ENCODE data around the gene ITPR1. TPM values are rescaled to one million over a fixed set of nuclear protein-coding genes. Genes with fewer than 3 reads are reported as not detected.

Gene ITPR1
- total RNA-seq, 4 donors from 2014 or later = 15.3 to 50.2 (median 28.7) TPM

DNA sequence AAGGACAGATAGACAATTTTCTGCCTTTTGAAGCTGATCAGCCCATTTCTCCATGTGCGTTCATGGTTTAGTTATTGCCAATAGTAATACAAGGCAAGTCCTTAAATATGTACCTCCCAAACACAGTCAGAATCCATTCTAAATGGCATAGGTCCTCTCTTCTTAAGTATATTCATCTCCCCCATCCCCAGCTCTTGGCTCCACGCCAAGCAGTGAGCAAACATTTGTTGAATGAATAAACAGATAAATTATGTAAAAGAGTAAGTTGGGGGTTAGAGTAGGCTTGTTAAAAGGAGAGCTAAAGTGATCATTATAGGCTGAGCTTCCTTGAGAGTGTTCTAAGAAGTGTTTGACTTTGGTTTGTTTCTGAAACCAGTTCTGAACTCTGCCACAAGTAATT, 241.3 kb downstream of the ITPR1 start:
- Histone ChIP-seq H3K4me1 (peaks cover 0 to 8% (median 1%) of the 10 kb centered on the region in 4 donors), H3K27ac (no peak overlapping the region), H3K9me3 (no peaks in the 10 kb centered on the region), H3K36me3 (no peaks in the 10 kb centered on the region), H3K27me3 (no peaks in the 10 kb centered on the region), H3K4me3 (no peak overlapping the region)
- WGBS, 2 donors (ENCODE audit: low coverage in 1 of 2) = 64 to 82% methylated on average over 2 of the region's 2 CpGs
- intact Hi-C loops (cut with DNase I; ENCODE audit: low total_unique reads) = no loop called here
- in situ Hi-C loops (cut with MboI; ENCODE audit: low pct_ligation_motif_present in 1 of 4, low pct_unique_long_range_greater_than_20kb in 1 of 4, low sequenced_read_pairs in 3 of 4) = no loop called here
- no peak for DNase-seq
- no peak for TF ChIP-seq EP300 (IDR thresholded peaks at IDR 0.05; ENCODE audit: low read depth)
- TF ChIP-seq, protein P1, sequence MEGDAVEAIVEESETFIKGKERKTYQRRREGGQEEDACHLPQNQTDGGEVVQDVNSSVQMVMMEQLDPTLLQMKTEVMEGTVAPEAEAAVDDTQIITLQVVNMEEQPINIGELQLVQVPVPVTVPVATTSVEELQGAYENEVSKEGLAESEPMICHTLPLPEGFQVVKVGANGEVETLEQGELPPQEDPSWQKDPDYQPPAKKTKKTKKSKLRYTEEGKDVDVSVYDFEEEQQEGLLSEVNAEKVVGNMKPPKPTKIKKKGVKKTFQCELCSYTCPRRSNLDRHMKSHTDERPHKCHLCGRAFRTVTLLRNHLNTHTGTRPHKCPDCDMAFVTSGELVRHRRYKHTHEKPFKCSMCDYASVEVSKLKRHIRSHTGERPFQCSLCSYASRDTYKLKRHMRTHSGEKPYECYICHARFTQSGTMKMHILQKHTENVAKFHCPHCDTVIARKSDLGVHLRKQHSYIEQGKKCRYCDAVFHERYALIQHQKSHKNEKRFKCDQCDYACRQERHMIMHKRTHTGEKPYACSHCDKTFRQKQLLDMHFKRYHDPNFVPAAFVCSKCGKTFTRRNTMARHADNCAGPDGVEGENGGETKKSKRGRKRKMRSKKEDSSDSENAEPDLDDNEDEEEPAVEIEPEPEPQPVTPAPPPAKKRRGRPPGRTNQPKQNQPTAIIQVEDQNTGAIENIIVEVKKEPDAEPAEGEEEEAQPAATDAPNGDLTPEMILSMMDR (IDR thresholded peaks at IDR 0.05) = no peak
- TF ChIP-seq POLR2A (IDR thresholded peaks at IDR 0.05) = no peak
- no peak for TF ChIP-seq POLR2AphosphoS5 (IDR thresholded peaks at IDR 0.05)

DNA sequence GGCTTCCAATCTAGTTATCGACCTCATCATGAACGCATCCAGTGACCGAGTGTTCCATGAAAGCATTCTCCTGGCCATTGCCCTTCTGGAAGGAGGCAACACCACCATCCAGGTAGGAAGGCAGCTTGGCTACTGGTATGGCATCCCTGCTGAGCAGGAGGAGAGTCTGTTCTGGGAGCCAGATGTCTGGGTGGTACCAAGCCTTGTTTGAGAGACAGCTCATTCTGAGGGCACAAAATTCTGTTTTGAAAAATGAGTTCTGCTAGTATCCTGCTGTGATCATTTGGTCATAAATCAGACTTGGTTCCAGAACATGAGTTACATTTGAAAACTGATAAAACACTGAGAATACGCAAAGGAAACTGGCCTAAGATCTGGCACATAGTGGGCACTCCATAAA, 242.1 kb downstream of the ITPR1 start:
- H3K4me1 ChIP-seq = peaks cover 0 to 8% (median 2%) of the 10 kb centered on the region in 4 donors
- in situ Hi-C loops (cut with MboI; ENCODE audit: low pct_ligation_motif_present in 1 of 4, low pct_unique_long_range_greater_than_20kb in 1 of 4, low sequenced_read_pairs in 3 of 4) = no loop called here
- 67 to 94% methylated on average over 1 to 4 of the region's 4 CpGs for WGBS, 2 donors (ENCODE audit: low coverage in 1 of 2)
- TF ChIP-seq EP300 (IDR thresholded peaks at IDR 0.05; ENCODE audit: low read depth) = no peak
- TF ChIP-seq POLR2A (IDR thresholded peaks at IDR 0.05) = no peak
- no peak for TF ChIP-seq POLR2AphosphoS5 (IDR thresholded peaks at IDR 0.05)
- TF ChIP-seq, protein P1 (IDR thresholded peaks at IDR 0.05) = no peak
- no peaks in the 10 kb centered on the region for H3K9me3 ChIP-seq
- no peak overlapping the region for H3K27ac ChIP-seq
- intact Hi-C loops (cut with DNase I; ENCODE audit: low total_unique reads) = no loop called here
- H3K4me3 ChIP-seq = no peak overlapping the region
- no peaks in the 10 kb centered on the region for H3K27me3 ChIP-seq
- DNase-seq = no peak
- H3K36me3 ChIP-seq = no peaks in the 10 kb centered on the region

DNA sequence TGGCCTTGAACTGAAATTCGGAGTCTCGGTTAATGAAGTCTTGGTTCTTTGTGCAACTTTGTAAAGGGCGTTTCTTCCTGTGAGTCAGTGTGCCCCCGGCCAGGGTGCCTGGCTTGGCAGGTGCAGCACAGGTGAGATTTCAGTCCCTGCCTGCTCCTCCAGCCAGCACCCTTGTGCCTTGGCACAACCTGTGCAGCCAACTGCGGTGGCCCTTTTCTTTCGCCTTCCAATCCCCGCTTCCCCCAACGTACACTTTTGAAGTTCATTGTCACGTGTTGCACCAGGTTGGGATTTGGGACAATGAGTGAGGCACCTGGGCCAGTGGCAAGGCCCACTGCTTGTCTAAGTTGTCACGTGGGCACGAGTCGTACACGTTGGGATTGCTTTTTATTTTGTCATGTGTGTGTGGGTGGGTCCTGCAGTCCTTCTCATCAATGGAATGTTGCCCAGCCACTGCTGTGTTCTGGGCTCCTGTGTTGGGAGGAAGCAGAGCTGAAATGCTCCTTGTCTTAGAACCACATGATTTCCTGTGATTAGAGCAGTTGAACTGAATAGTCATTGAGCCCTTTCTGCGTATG, 243.2 kb downstream of the ITPR1 start:
- no peak for DNase-seq
- H3K36me3 ChIP-seq = no peaks in the 10 kb centered on the region
- peaks cover 5 to 16% (median 10%) of the 10 kb centered on the region in 4 donors for H3K4me1 ChIP-seq
- TF ChIP-seq EP300 (IDR thresholded peaks at IDR 0.05; ENCODE audit: low read depth) (no peak), POLR2A (IDR thresholded peaks at IDR 0.05) (no peak), POLR2AphosphoS5 (IDR thresholded peaks at IDR 0.05) (no peak)
- TF ChIP-seq, protein P1 (IDR thresholded peaks at IDR 0.05) = no peak
- intact Hi-C loops (cut with DNase I; ENCODE audit: low total_unique reads) (no loop called here), in situ Hi-C loops (cut with MboI; ENCODE audit: low pct_ligation_motif_present in 1 of 4, low pct_unique_long_range_greater_than_20kb in 1 of 4, low sequenced_read_pairs in 3 of 4) (no loop called here)
- WGBS, 2 donors (ENCODE audit: low coverage in 1 of 2) = 83 to 100% methylated on average over 1 to 14 of the region's 14 CpGs
- H3K27me3 ChIP-seq = no peaks in the 10 kb centered on the region
- no peaks in the 10 kb centered on the region for H3K9me3 ChIP-seq
- no peak overlapping the region for H3K4me3 ChIP-seq
- H3K27ac ChIP-seq = no peak overlapping the region

DNA sequence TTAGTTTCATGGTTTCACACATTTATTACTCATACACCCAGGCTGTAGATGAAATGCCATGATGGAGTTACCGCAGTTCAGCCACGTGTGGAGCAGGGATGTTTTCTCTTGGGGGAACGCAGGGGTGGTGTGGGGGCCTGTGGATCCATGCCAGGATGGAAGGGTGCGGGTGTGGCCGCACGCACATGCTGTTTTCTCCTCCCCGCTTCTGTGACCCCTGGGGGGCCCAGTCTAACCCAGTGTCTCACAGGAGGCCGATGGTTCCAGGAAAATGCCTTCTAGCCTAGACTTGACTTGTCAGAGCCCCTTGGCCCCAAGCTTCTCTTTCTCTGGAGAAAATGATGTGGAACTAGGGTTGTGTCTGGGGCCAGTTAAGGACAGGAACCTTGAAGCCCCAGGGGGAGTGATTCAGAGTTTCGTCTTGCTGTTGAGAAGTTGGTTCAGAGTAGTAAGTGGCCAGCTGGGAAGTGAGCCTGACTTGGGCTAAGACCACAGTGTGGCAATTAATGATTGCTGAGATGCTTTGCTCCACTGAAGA, 245.7 kb downstream of the ITPR1 start:
- TF ChIP-seq EP300 (IDR thresholded peaks at IDR 0.05; ENCODE audit: low read depth) = no peak
- no peak for TF ChIP-seq POLR2A (IDR thresholded peaks at IDR 0.05)
- TF ChIP-seq POLR2AphosphoS5 (IDR thresholded peaks at IDR 0.05) = no peak
- TF ChIP-seq, protein P1 (IDR thresholded peaks at IDR 0.05) = no peak
- peaks cover 18 to 31% (median 18%) of the 10 kb centered on the region in 4 donors for H3K4me1 ChIP-seq

More for the DNA sequence above, 245.7 kb downstream of the ITPR1 start:
- WGBS, 2 donors (ENCODE audit: low coverage in 1 of 2) = 93 to 100% methylated on average over 1 to 9 of the region's 9 CpGs
- H3K36me3 ChIP-seq = no peaks in the 10 kb centered on the region
- intact Hi-C loops (cut with DNase I; ENCODE audit: low total_unique reads) (no loop called here), in situ Hi-C loops (cut with MboI; ENCODE audit: low pct_ligation_motif_present in 1 of 4, low pct_unique_long_range_greater_than_20kb in 1 of 4, low sequenced_read_pairs in 3 of 4) (no loop called here)
- H3K27me3 ChIP-seq = no peaks in the 10 kb centered on the region
- H3K4me3 ChIP-seq = no peak overlapping the region
- H3K9me3 ChIP-seq = no peaks in the 10 kb centered on the region
- DNase-seq = no peak
- H3K27ac ChIP-seq = no peak overlapping the region
